Trophoblast cell (in vitro differentiated cells and primary cell): ENCODE measurements around the gene OPTC.

Source experiments
- DNase-seq, 2 donors: peaks; one replicate each; pipeline ENCODE4 v3.0.0-alpha.2; 2016
- H2AFZ ChIP-seq: 2 replicates; pipeline ENCODE4 v1.6.1; 2013; ENCODE audit warnings: low read length, moderate library complexity, mild to moderate bottlenecking; ENCODE audit not compliant: insufficient read depth, poor library complexity
- H2AK5ac ChIP-seq: 2 replicates; pipeline ENCODE4 v1.6.1; 2013; ENCODE audit warnings: mild to moderate bottlenecking, low read length
- H2BK120ac ChIP-seq: 2 replicates; pipeline ENCODE4 v1.6.1; 2013; ENCODE audit warnings: low read length, mild to moderate bottlenecking, moderate library complexity; ENCODE audit not compliant: insufficient read depth, poor library complexity
- H2BK12ac ChIP-seq: 2 replicates; pipeline ENCODE4 v1.6.1; 2013; ENCODE audit warnings: mild to moderate bottlenecking, low read length, moderate library complexity
- H2BK5ac ChIP-seq: 2 replicates; pipeline ENCODE4 v1.6.1; 2013; ENCODE audit warnings: low read length, low read depth, moderate library complexity, mild to moderate bottlenecking; ENCODE audit not compliant: poor library complexity
- H3K14ac ChIP-seq: 2 replicates; pipeline ENCODE4 v1.6.1; 2013; ENCODE audit warnings: mild to moderate bottlenecking, low read length
- H3K18ac ChIP-seq: 2 replicates; pipeline ENCODE4 v1.6.1; 2013; ENCODE audit warnings: mild to moderate bottlenecking, low read length
- H3K23ac ChIP-seq: 2 replicates; pipeline ENCODE4 v1.6.1; 2013; ENCODE audit warnings: low read length
- H3K27ac ChIP-seq: 2 replicates; pipeline ENCODE4 v1.5.1; 2013; ENCODE audit warnings: low read depth, mild to moderate bottlenecking, inconsistent platforms, low read length, moderate library complexity
- H3K27me3 ChIP-seq: 2 replicates; pipeline ENCODE4 v1.6.1; 2013; ENCODE audit warnings: inconsistent platforms, mild to moderate bottlenecking, low read length, moderate library complexity; ENCODE audit not compliant: insufficient read depth
- H3K36me3 ChIP-seq, 2 experiments: 1 replicate in 1 of 2; 2 replicates in 1 of 2; pipeline ENCODE4 v1.6.1; 2013; ENCODE audit warnings: low read length in 2 of 2, mild to moderate bottlenecking in 2 of 2, moderate library complexity in 1 of 2; ENCODE audit not compliant: insufficient read depth in 2 of 2, control insufficient read depth in 1 of 2
- H3K4ac ChIP-seq: 2 replicates; pipeline ENCODE4 v1.6.1; 2013; ENCODE audit warnings: low read depth, mild to moderate bottlenecking, low read length, moderate library complexity
- H3K4me1 ChIP-seq, 2 experiments: 1 replicate in 1 of 2; 2 replicates in 1 of 2; pipeline ENCODE4 v1.6.1; 2013; ENCODE audit warnings: low read length in 2 of 2, mild to moderate bottlenecking in 2 of 2, moderate library complexity in 1 of 2; ENCODE audit not compliant: insufficient read depth in 2 of 2, control insufficient read depth in 1 of 2
- H3K4me2 ChIP-seq: 2 replicates; pipeline ENCODE4 v1.6.1; 2013; ENCODE audit warnings: inconsistent platforms, mild to moderate bottlenecking, low read length, moderate library complexity
- H3K4me3 ChIP-seq: 2 replicates; pipeline ENCODE4 v1.5.1; 2013; ENCODE audit warnings: mild to moderate bottlenecking, low read depth, low read length, inconsistent platforms
- H3K79me1 ChIP-seq: one replicate; pipeline ENCODE4 v1.6.1; 2013; ENCODE audit warnings: low read length
- H3K79me2 ChIP-seq: 2 replicates; pipeline ENCODE4 v1.6.1; 2013; ENCODE audit warnings: low read length, mild to moderate bottlenecking; ENCODE audit not compliant: control insufficient read depth, insufficient read depth, poor library complexity
- H3K9ac ChIP-seq: 2 replicates; pipeline ENCODE4 v1.6.1; 2013; ENCODE audit warnings: mild to moderate bottlenecking, low read length
- H3K9me3 ChIP-seq: 2 replicates; pipeline ENCODE4 v1.6.1; 2013; ENCODE audit warnings: low read depth, mild to moderate bottlenecking, control low read depth, inconsistent platforms, low read length; ENCODE audit not compliant: insufficient read depth
- H4K12ac ChIP-seq: 2 replicates; pipeline ENCODE4 v1.6.1; 2013; ENCODE audit warnings: low read depth, mild to moderate bottlenecking, low read length, moderate library complexity
- H4K8ac ChIP-seq: 2 replicates; pipeline ENCODE4 v1.6.1; 2013; ENCODE audit warnings: low read depth, mild to moderate bottlenecking, low read length, moderate library complexity
- H4K91ac ChIP-seq: one replicate; pipeline ENCODE4 v1.6.1; 2013; ENCODE audit warnings: low read depth, mild to moderate bottlenecking, low read length, moderate library complexity
- WGBS: extraction: QIAGEN DNeasy Blood & Tissue Kit; methylation state at CpG from one replicate; pipeline ENCODE4 v1.1.7; 2013; ENCODE audit warnings: missing lambda C conversion rate; ENCODE audit not compliant: insufficient read length, insufficient coverage; ENCODE audit errors: extremely low coverage; 5-methylcytosine and 5-hydroxymethylcytosine counted together

The OPTC gene

GRCh38 chr1:203513585-203514031 lies 19.7 kb downstream of the OPTC start:
- no peaks in the 10 kb centered on the region for H3K36me3 ChIP-seq
- H3K9ac ChIP-seq = peak overlapping the region; percentile 38
- H2AK5ac ChIP-seq = peak overlapping the region; percentile 63
- no peak overlapping the region for H3K4me3 ChIP-seq
- H2AFZ ChIP-seq = peak overlapping the region; percentile 26
- DNase-seq = no peak
- H3K9me3 ChIP-seq = no peaks in the 10 kb centered on the region
- H2BK12ac ChIP-seq = peak overlapping the region; percentile 90
- peak overlapping the region; percentile 90 for H3K18ac ChIP-seq
- peak overlapping the region; percentile 67 for H4K12ac ChIP-seq
- peaks cover 14% of the 10 kb centered on the region for H3K79me2 ChIP-seq
- no CpG with 5 or more reads among the region's 9 CpGs for WGBS
- H3K23ac ChIP-seq = no peak overlapping the region
- peaks cover 72% of the 10 kb centered on the region for H3K79me1 ChIP-seq
- peak overlapping the region; percentile 91 for H3K14ac ChIP-seq
- H3K27ac ChIP-seq = peak overlapping the region; percentile 99
- peak overlapping the region; percentile 100 for H2BK120ac ChIP-seq
- H2BK5ac ChIP-seq = peak overlapping the region; percentile 97
- H3K4me1 ChIP-seq = peaks cover 69 to 70% of the 10 kb centered on the region in 2 experiments
- H4K8ac ChIP-seq = peak overlapping the region; percentile 87
- peak overlapping the region; percentile 35 for H3K4me2 ChIP-seq
- no peaks in the 10 kb centered on the region for H3K27me3 ChIP-seq
- peak overlapping the region; percentile 99 for H4K91ac ChIP-seq
- H3K4ac ChIP-seq = peak overlapping the region; percentile 90

GRCh38 chr1:203516184-203516583 lies 22.2 kb downstream of the OPTC start:
- no peak overlapping the region for H2AK5ac ChIP-seq
- no peaks in the 10 kb centered on the region for H3K27me3 ChIP-seq
- H4K91ac ChIP-seq = peak overlapping the region; percentile 52
- peaks cover 73% of the 10 kb centered on the region for H3K79me1 ChIP-seq
- peak overlapping the region; percentile 68 for H3K18ac ChIP-seq
- no CpG with 5 or more reads among the region's 9 CpGs for WGBS
- H4K8ac ChIP-seq = peak overlapping the region; percentile 30
- peaks cover 11% of the 10 kb centered on the region for H3K79me2 ChIP-seq
- H2AFZ ChIP-seq = no peak overlapping the region
- H3K9ac ChIP-seq = no peak overlapping the region
- no peaks in the 10 kb centered on the region for H3K9me3 ChIP-seq
- H3K27ac ChIP-seq = peak overlapping the region; percentile 16
- H3K23ac ChIP-seq = no peak overlapping the region
- H2BK12ac ChIP-seq = peak overlapping the region; percentile 74
- no peak overlapping the region for H3K4me2 ChIP-seq
- no peak overlapping the region for H2BK5ac ChIP-seq
- no peak overlapping the region for H3K4me3 ChIP-seq
- H3K14ac ChIP-seq = no peak overlapping the region
- H3K4ac ChIP-seq = no peak overlapping the region
- no peaks in the 10 kb centered on the region for H3K36me3 ChIP-seq
- H3K4me1 ChIP-seq = peaks cover 78 to 80% of the 10 kb centered on the region in 2 experiments
- no peak for DNase-seq
- peak overlapping the region; percentile 45 for H2BK120ac ChIP-seq
- H4K12ac ChIP-seq = no peak overlapping the region

GRCh38 chr1:203516906-203517305 lies 23.0 kb downstream of the OPTC start:
- peak overlapping the region; percentile 26 for H3K18ac ChIP-seq
- H2AK5ac ChIP-seq = peak overlapping the region; percentile 2
- no peak overlapping the region for H3K4me2 ChIP-seq
- H4K91ac ChIP-seq = peak overlapping the region; percentile 52
- H3K27ac ChIP-seq = peak overlapping the region; percentile 32
- no peak overlapping the region for H3K4ac ChIP-seq
- peak overlapping the region; percentile 58 for H3K14ac ChIP-seq
- no peaks in the 10 kb centered on the region for H3K27me3 ChIP-seq
- H3K79me1 ChIP-seq = peaks cover 71% of the 10 kb centered on the region
- peaks cover 11% of the 10 kb centered on the region for H3K79me2 ChIP-seq
- no peak overlapping the region for H3K9ac ChIP-seq
- H2AFZ ChIP-seq = no peak overlapping the region
- H2BK5ac ChIP-seq = peak overlapping the region; percentile 18
- H2BK120ac ChIP-seq = peak overlapping the region; percentile 45
- no peak overlapping the region for H4K12ac ChIP-seq
- peak overlapping the region; percentile 74 for H2BK12ac ChIP-seq
- peak overlapping the region; percentile 40 for H4K8ac ChIP-seq
- peaks cover 75 to 76% of the 10 kb centered on the region in 2 experiments for H3K4me1 ChIP-seq
- H3K4me3 ChIP-seq = no peak overlapping the region
- WGBS = no CpG with 5 or more reads among the region's 5 CpGs
- H3K9me3 ChIP-seq = no peaks in the 10 kb centered on the region
- no peak for DNase-seq
- no peak overlapping the region for H3K23ac ChIP-seq
- H3K36me3 ChIP-seq = no peaks in the 10 kb centered on the region

GRCh38 chr1:203517426-203518110 lies 23.6 kb downstream of the OPTC start:
- no CpG with 5 or more reads among the region's 11 CpGs for WGBS
- no peaks in the 10 kb centered on the region for H3K36me3 ChIP-seq

More at GRCh38 chr1:203517426-203518110, 23.6 kb downstream of the OPTC start:
- Histone ChIP-seq H3K23ac (no peak overlapping the region), H3K14ac (peak overlapping the region; percentile 13), H3K27me3 (no peaks in the 10 kb centered on the region), H3K4me3 (no peak overlapping the region), H4K91ac (peak overlapping the region; percentile 60), H4K8ac (no peak overlapping the region), H2BK5ac (peak overlapping the region; percentile 2), H2AK5ac (peak overlapping the region; percentile 47), H3K79me1 (peaks cover 67% of the 10 kb centered on the region), H3K9ac (no peak overlapping the region), H3K9me3 (no peaks in the 10 kb centered on the region), H3K4me1 (peaks cover 69% of the 10 kb centered on the region in 2 experiments), H3K4ac (peak overlapping the region; percentile 25), H3K79me2 (peaks cover 9% of the 10 kb centered on the region), H2AFZ (no peak overlapping the region), H3K27ac (peak overlapping the region; percentile 32), H3K4me2 (no peak overlapping the region), H2BK12ac (peak overlapping the region; percentile 51), H3K18ac (peak overlapping the region; percentile 44), H2BK120ac (peak overlapping the region; percentile 43), H4K12ac (no peak overlapping the region)
- peak in 1 of 2 donors; percentile 15 for DNase-seq
